GM19328 (cell line): ENCODE data around the gene GMCL1.

Experiments
- ATAC-seq: cut with Tn5 transposase; IDR thresholded peaks from one replicate; pipeline ENCODE4 v1.9.1; 2021; ENCODE audit warnings: mild to moderate bottlenecking, moderate library complexity; ENCODE audit not compliant: unreplicated experiment

GMCL1 gene

DNA sequence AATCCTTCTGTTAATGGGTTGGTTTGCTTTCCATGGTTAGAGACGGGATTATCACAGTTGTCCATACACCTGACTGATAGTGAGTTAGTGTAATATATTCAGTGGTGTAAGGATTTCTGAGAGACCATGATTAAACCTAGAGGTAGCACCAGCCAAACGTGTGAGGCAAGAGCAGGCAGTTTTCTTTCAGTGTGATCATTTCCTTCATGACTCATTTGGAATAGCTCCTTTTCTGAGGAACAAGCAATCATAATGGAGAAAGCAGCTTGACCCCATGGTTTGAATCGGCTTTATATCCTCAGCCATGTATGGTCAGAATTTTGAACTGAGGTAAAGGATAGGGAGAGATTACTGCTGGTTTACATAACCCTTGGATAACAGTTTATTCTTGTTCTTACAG, 88.4 kb downstream of the GMCL1 start:
- no peak for ATAC-seq

DNA sequence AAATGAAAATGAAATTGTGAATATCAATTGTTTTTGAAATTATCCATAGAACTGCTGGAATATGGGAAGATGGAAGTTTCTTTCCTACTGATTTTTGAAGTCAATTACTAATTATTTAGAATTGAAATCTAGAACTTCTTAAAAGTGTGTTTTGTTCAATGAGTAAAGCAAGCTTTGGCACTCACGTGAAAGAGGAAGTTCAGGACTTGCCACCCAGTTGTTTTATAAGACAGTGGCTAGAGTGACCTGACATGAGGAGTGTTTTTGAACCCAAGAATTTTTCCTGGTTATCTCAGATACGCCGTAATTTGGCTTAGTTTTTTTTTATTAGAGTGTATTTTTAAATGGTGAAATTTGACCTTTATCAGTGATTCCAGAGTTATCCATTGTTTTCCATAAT, 88.9 kb downstream of the GMCL1 start:
- no peak for ATAC-seq

DNA sequence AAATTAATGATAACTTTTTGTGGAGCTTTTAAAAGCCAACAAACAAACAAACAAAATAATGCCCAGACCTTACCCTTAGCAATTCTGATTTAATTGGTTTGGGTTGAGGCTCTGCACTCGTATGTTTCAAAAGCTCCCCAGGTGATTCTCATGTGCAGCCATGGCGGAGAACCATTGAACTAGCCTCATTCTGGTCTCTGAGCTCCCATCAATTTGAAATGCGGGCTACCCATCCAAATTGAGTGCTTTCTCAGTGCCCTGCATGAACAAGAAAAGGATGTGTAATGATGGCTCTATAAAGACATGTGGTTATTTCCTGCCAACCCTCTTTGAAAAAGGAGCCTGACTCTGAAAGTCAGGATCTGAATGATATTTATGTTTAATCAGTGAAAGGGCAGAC, 93.7 kb downstream of the GMCL1 start:
- ATAC-seq = no peak

DNA sequence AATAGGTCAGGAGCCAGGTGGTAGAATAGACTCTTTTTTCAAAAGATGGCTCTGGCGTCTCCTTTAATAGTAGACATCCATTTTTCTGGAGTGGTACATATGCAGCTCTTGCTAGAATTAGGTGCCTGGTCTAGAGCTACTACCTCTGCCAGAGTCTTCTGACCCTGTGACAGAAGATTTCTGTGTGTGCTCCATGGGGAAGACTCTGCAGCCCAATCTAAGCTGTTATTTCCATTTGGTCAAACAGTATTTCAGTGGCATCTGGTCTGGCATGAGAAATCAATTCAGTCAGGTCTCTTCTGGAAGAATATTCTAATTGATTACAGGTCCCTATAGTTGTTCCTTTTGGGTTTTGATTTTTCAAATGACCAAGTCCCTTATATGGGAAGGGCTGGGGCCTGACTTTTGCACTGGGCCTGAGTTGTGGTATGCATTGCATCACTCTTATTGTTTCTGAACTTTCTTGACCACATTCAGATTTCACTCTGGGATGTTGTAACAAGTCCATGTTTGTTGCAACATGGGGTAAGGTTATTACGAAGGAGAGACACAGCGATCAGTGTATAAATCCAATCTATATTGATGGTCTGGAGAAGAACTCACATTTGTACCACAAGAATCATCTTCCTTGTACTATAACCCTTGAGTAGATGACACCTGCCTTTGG, 97.5 kb downstream of the GMCL1 start:
- no peak for ATAC-seq
